ENCODE measurements around the gene IBA57.
"Not testable (repeated sequence)": the region's sequence is repeated elsewhere in the genome, so short reads cannot be mapped to it uniquely, and the experiment has no call there.

Gene IBA57

GRCh38 chr1:228212966-228213844 lies 47.6 kb downstream of the IBA57 start:
- DNase-seq (ENCODE audit: low spot score) = peak; percentile 88

- DNase-seq (ENCODE audit: low spot score) = no peak
These were observed 48.6 kb downstream of the IBA57 start for GRCh38 chr1:228213917-228214808.

GRCh38 chr1:228214921-228215662 lies 49.5 kb downstream of the IBA57 start:
- no peak for DNase-seq (ENCODE audit: low spot score)

GRCh38 chr1:228215663-228216116 lies 50.1 kb downstream of the IBA57 start:
- DNase-seq (ENCODE audit: low spot score) = no peak

- no peak for DNase-seq (ENCODE audit: low spot score)
These were observed 51.0 kb downstream of the IBA57 start for GRCh38 chr1:228216371-228217320.

- no peak for DNase-seq (ENCODE audit: low spot score)
These were observed 52.1 kb downstream of the IBA57 start for GRCh38 chr1:228217551-228218344.

GRCh38 chr1:228218513-228219244 lies 53.1 kb downstream of the IBA57 start:
- no peak for DNase-seq (ENCODE audit: low spot score)

- DNase-seq (ENCODE audit: low spot score) = no peak
These were observed 53.8 kb downstream of the IBA57 start for GRCh38 chr1:228219245-228219961.

- DNase-seq (ENCODE audit: low spot score) = no peak
These were observed 54.6 kb downstream of the IBA57 start for GRCh38 chr1:228219962-228220780.

GRCh38 chr1:228221097-228221496 lies 55.5 kb downstream of the IBA57 start:
- DNase-seq (ENCODE audit: low spot score) = not testable (repeated sequence)

- DNase-seq (ENCODE audit: low spot score) = no peak
These were observed 56.9 kb downstream of the IBA57 start for GRCh38 chr1:228222548-228222947.

- DNase-seq (ENCODE audit: low spot score) = no peak
These were observed 58.9 kb downstream of the IBA57 start for GRCh38 chr1:228224198-228225164.

- DNase-seq (ENCODE audit: low spot score) = no peak
These were observed 59.6 kb downstream of the IBA57 start for GRCh38 chr1:228225165-228225710.

GRCh38 chr1:228225740-228226139 lies 60.1 kb downstream of the IBA57 start:
- DNase-seq (ENCODE audit: low spot score) = no peak

- no peak for DNase-seq (ENCODE audit: low spot score)
These were observed 60.7 kb downstream of the IBA57 start for GRCh38 chr1:228226141-228226874.

All from CD4-positive, alpha-beta T cell treated with Interleukin-2 at 100 ng/mL for 4 hours (primary cell).